ENCODE data around the gene TRIO.

TRIO gene

DNA sequence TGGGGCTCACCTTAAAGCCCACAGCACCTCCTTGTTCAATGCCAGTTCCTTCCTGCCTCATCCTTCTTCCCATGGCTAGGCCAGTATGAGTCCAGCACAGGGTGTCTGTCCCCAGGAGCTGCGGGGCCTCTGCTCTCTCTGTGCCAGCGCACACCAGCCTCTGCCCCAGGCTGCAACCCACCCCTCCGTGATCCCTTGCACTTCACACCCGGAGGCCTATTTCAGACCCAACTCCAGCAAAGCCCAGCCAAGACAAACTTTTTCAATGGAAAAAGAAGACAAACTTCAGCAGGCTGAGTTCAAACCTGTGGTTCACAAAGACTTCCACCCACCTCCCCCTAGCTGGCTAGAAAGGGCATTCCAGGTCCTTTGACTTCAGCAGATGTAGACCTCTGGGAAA is 382.3 kb downstream of the TRIO start:
- Histone ChIP-seq H3K27ac (ENCODE audit: low read depth, low read length) (no peak overlapping the region), H4K91ac (ENCODE audit: low read depth, low read length) (no peak overlapping the region), H2AK5ac (ENCODE audit: low read length) (no peak overlapping the region), H3K4ac (ENCODE audit: low read depth, low read length) (no peak overlapping the region), H3K79me1 (ENCODE audit: low read length) (no peaks in the 10 kb centered on the region), H4K12ac (ENCODE audit: low read depth, low read length) (no peak overlapping the region), H3K23ac (ENCODE audit: low read length) (no peak overlapping the region), H3K27me3 (ENCODE audit: insufficient read depth, low read length) (no peaks in the 10 kb centered on the region), H2AFZ (ENCODE audit: insufficient read depth, low read length, poor library complexity) (no peak overlapping the region), H3K79me2 (ENCODE audit: control insufficient read depth, insufficient read depth, low read length, poor library complexity) (no peaks in the 10 kb centered on the region), H2BK5ac (ENCODE audit: low read depth, low read length, poor library complexity) (no peak overlapping the region), H2BK120ac (ENCODE audit: insufficient read depth, low read length, poor library complexity) (no peak overlapping the region), H3K4me1 (ENCODE audit: control insufficient read depth in 1 of 2, insufficient read depth in 2 of 2, low read length in 2 of 2) (no peaks in the 10 kb centered on the region), H3K14ac (ENCODE audit: low read length) (no peak overlapping the region), H3K9ac (ENCODE audit: low read length) (no peak overlapping the region), H3K4me3 (ENCODE audit: low read depth, low read length) (no peak overlapping the region), H4K8ac (ENCODE audit: low read depth, low read length) (no peak overlapping the region), H3K9me3 (ENCODE audit: insufficient read depth, low read depth, low read length) (peaks cover 4% of the 10 kb centered on the region), H3K4me2 (ENCODE audit: low read length) (no peak overlapping the region), H3K36me3 (ENCODE audit: control insufficient read depth in 1 of 2, insufficient read depth in 2 of 2, low read length in 2 of 2) (no peaks in the 10 kb centered on the region), H2BK12ac (ENCODE audit: low read length) (no peak overlapping the region), H3K18ac (ENCODE audit: low read length) (no peak overlapping the region)
- no CpG with 5 or more reads among the region's 4 CpGs for WGBS (ENCODE audit: extremely low coverage, insufficient coverage, insufficient read length)
- DNase-seq, result no peak

- no peak overlapping the region for H3K18ac ChIP-seq (ENCODE audit: low read length)
- peaks cover 4% of the 10 kb centered on the region for H3K9me3 ChIP-seq (ENCODE audit: insufficient read depth, low read depth, low read length)
- no peak overlapping the region for H2BK5ac ChIP-seq (ENCODE audit: low read depth, low read length, poor library complexity)
- H2AK5ac ChIP-seq (ENCODE audit: low read length), result no peak overlapping the region
- H2BK12ac ChIP-seq (ENCODE audit: low read length), result no peak overlapping the region
- no peak overlapping the region for H4K12ac ChIP-seq (ENCODE audit: low read depth, low read length)
- no peak overlapping the region for H3K14ac ChIP-seq (ENCODE audit: low read length)
- no peaks in the 10 kb centered on the region for H3K36me3 ChIP-seq (ENCODE audit: control insufficient read depth in 1 of 2, insufficient read depth in 2 of 2, low read length in 2 of 2)
- H3K27ac ChIP-seq (ENCODE audit: low read depth, low read length), result no peak overlapping the region
- H3K27me3 ChIP-seq (ENCODE audit: insufficient read depth, low read length), result no peaks in the 10 kb centered on the region
- no CpG with 5 or more reads among the region's 2 CpGs for WGBS (ENCODE audit: extremely low coverage, insufficient coverage, insufficient read length)
- H3K4me1 ChIP-seq (ENCODE audit: control insufficient read depth in 1 of 2, insufficient read depth in 2 of 2, low read length in 2 of 2), result no peaks in the 10 kb centered on the region
- H2AFZ ChIP-seq (ENCODE audit: insufficient read depth, low read length, poor library complexity), result no peak overlapping the region
- no peak overlapping the region for H4K91ac ChIP-seq (ENCODE audit: low read depth, low read length)
- no peak overlapping the region for H3K23ac ChIP-seq (ENCODE audit: low read length)
- H3K4me2 ChIP-seq (ENCODE audit: low read length), result no peak overlapping the region
- no peak overlapping the region for H2BK120ac ChIP-seq (ENCODE audit: insufficient read depth, low read length, poor library complexity)
- no peaks in the 10 kb centered on the region for H3K79me2 ChIP-seq (ENCODE audit: control insufficient read depth, insufficient read depth, low read length, poor library complexity)
- no peak overlapping the region for H3K9ac ChIP-seq (ENCODE audit: low read length)
- no peak overlapping the region for H4K8ac ChIP-seq (ENCODE audit: low read depth, low read length)
- H3K4me3 ChIP-seq (ENCODE audit: low read depth, low read length), result no peak overlapping the region
- no peak overlapping the region for H3K4ac ChIP-seq (ENCODE audit: low read depth, low read length)
- DNase-seq, result no peak
- no peaks in the 10 kb centered on the region for H3K79me1 ChIP-seq (ENCODE audit: low read length)
These were observed 383.4 kb downstream of the TRIO start for GRCh38 chr5:14526493-14526892.

GRCh38 chr5:14528115-14528514 is 385.0 kb downstream of the TRIO start:
- H3K18ac ChIP-seq (ENCODE audit: low read length), result no peak overlapping the region
- no peak overlapping the region for H3K4me2 ChIP-seq (ENCODE audit: low read length)
- H2BK12ac ChIP-seq (ENCODE audit: low read length), result no peak overlapping the region
- no peak overlapping the region for H3K14ac ChIP-seq (ENCODE audit: low read length)
- H3K79me1 ChIP-seq (ENCODE audit: low read length), result no peaks in the 10 kb centered on the region
- H3K4me3 ChIP-seq (ENCODE audit: low read depth, low read length), result no peak overlapping the region
- no peak overlapping the region for H2AFZ ChIP-seq (ENCODE audit: insufficient read depth, low read length, poor library complexity)
- H2BK5ac ChIP-seq (ENCODE audit: low read depth, low read length, poor library complexity), result no peak overlapping the region
- H2BK120ac ChIP-seq (ENCODE audit: insufficient read depth, low read length, poor library complexity), result no peak overlapping the region
- H2AK5ac ChIP-seq (ENCODE audit: low read length), result no peak overlapping the region
- H3K27ac ChIP-seq (ENCODE audit: low read depth, low read length), result no peak overlapping the region
- no peaks in the 10 kb centered on the region for H3K36me3 ChIP-seq (ENCODE audit: control insufficient read depth in 1 of 2, insufficient read depth in 2 of 2, low read length in 2 of 2)
- H3K27me3 ChIP-seq (ENCODE audit: insufficient read depth, low read length), result no peaks in the 10 kb centered on the region
- no peaks in the 10 kb centered on the region for H3K9me3 ChIP-seq (ENCODE audit: insufficient read depth, low read depth, low read length)
- DNase-seq, result no peak
- H4K8ac ChIP-seq (ENCODE audit: low read depth, low read length), result no peak overlapping the region
- H4K91ac ChIP-seq (ENCODE audit: low read depth, low read length), result no peak overlapping the region
- H3K4me1 ChIP-seq (ENCODE audit: control insufficient read depth in 1 of 2, insufficient read depth in 2 of 2, low read length in 2 of 2), result peaks cover 0 to 2% of the 10 kb centered on the region in 2 experiments
- H3K79me2 ChIP-seq (ENCODE audit: control insufficient read depth, insufficient read depth, low read length, poor library complexity), result no peaks in the 10 kb centered on the region
- H3K23ac ChIP-seq (ENCODE audit: low read length), result no peak overlapping the region
- no peak overlapping the region for H4K12ac ChIP-seq (ENCODE audit: low read depth, low read length)
- H3K9ac ChIP-seq (ENCODE audit: low read length), result no peak overlapping the region
- no CpG with 5 or more reads among the region's 6 CpGs for WGBS (ENCODE audit: extremely low coverage, insufficient coverage, insufficient read length)
- H3K4ac ChIP-seq (ENCODE audit: low read depth, low read length), result no peak overlapping the region

DNA sequence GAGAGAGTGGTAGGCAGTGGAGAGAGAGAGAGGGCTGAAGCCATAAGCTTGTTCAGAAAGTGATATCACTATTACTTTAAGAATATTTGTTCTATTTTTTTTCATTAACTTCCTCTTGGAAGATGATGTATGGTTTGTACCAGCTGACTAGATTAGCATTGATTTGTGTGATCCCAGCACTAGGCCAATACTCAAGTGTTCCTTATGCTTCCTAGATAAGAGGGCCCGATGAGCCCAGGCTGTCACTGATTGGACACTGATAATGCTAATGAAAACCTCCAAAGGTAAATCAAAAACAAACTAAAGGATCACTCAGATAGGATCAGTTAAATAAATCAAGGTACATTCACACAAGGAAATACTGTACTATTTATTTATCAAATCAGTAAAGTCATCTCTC is 385.8 kb downstream of the TRIO start:
- DNase-seq, result no peak

More for the DNA sequence above, 385.8 kb downstream of the TRIO start:
- Histone ChIP-seq H4K8ac (ENCODE audit: low read depth, low read length) (no peak overlapping the region), H3K36me3 (ENCODE audit: control insufficient read depth in 1 of 2, insufficient read depth in 2 of 2, low read length in 2 of 2) (no peaks in the 10 kb centered on the region), H3K27me3 (ENCODE audit: insufficient read depth, low read length) (no peaks in the 10 kb centered on the region), H3K27ac (ENCODE audit: low read depth, low read length) (no peak overlapping the region), H3K9ac (ENCODE audit: low read length) (no peak overlapping the region), H3K4me1 (ENCODE audit: control insufficient read depth in 1 of 2, insufficient read depth in 2 of 2, low read length in 2 of 2) (peaks cover 0 to 2% of the 10 kb centered on the region in 2 experiments), H2BK120ac (ENCODE audit: insufficient read depth, low read length, poor library complexity) (no peak overlapping the region), H3K79me1 (ENCODE audit: low read length) (no peaks in the 10 kb centered on the region), H4K12ac (ENCODE audit: low read depth, low read length) (no peak overlapping the region), H3K4ac (ENCODE audit: low read depth, low read length) (no peak overlapping the region), H3K79me2 (ENCODE audit: control insufficient read depth, insufficient read depth, low read length, poor library complexity) (no peaks in the 10 kb centered on the region), H3K4me2 (ENCODE audit: low read length) (no peak overlapping the region), H2BK12ac (ENCODE audit: low read length) (no peak overlapping the region), H2AFZ (ENCODE audit: insufficient read depth, low read length, poor library complexity) (no peak overlapping the region), H3K9me3 (ENCODE audit: insufficient read depth, low read depth, low read length) (no peaks in the 10 kb centered on the region), H2BK5ac (ENCODE audit: low read depth, low read length, poor library complexity) (no peak overlapping the region), H4K91ac (ENCODE audit: low read depth, low read length) (no peak overlapping the region), H3K18ac (ENCODE audit: low read length) (no peak overlapping the region), H2AK5ac (ENCODE audit: low read length) (no peak overlapping the region), H3K14ac (ENCODE audit: low read length) (no peak overlapping the region), H3K4me3 (ENCODE audit: low read depth, low read length) (no peak overlapping the region), H3K23ac (ENCODE audit: low read length) (no peak overlapping the region)
- no CpG with 5 or more reads among the region's 1 CpG for WGBS (ENCODE audit: extremely low coverage, insufficient coverage, insufficient read length)

Data from trophoblast cell (in vitro differentiated cells and primary cell).